Keratinocyte (primary cell): Measurements from ENCODE around the gene GDPD4.

Experiments used
- EZH2 ChIP-seq: IDR thresholded peaks from one replicate; pipeline ENCODE4 v1.6.1; 2012; ENCODE audit warnings: inconsistent platforms, mild to moderate bottlenecking, low read length, moderate library complexity
- TF ChIP-seq, protein P1 (sequence below), 3 experiments: IDR thresholded peaks in 1 of 3; conservative IDR thresholded peaks in 1 of 3; optimal IDR thresholded peaks in 1 of 3; 2 replicates in 2 of 3; 3 replicates in 1 of 3; pipeline versions ENCODE3 to v1.5.1; 2011; ENCODE audit warnings: low read length in 3 of 3, mild to moderate bottlenecking in 3 of 3, moderate library complexity in 2 of 3, control low read depth in 1 of 3, inconsistent platforms in 1 of 3; ENCODE audit not compliant: insufficient read depth in 2 of 3; ENCODE audit errors: extremely low read depth in 1 of 3

DNA sequence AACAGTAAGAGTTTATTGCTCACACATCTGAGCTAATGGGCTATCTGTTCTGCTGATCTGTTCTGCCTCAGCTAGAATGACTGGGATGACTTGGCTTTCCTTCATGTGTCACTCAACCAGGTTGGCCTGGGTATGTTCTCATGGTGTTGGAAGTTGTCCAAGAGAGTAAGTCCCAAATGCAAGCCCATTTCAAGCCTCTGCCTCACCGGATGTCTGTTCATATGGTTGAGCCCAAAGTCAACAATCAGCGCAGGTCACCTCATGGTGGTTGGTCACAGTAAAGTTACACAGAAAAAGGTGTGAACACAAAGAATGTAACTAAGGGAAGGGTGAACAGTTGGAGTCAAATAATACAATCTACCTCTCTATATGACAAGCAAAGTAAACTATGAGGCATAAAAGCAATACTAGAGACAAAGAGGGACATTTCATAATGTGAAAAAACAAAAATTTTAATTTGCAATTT, 1.9 kb downstream of the GDPD4 start:
- TF ChIP-seq, protein P1, sequence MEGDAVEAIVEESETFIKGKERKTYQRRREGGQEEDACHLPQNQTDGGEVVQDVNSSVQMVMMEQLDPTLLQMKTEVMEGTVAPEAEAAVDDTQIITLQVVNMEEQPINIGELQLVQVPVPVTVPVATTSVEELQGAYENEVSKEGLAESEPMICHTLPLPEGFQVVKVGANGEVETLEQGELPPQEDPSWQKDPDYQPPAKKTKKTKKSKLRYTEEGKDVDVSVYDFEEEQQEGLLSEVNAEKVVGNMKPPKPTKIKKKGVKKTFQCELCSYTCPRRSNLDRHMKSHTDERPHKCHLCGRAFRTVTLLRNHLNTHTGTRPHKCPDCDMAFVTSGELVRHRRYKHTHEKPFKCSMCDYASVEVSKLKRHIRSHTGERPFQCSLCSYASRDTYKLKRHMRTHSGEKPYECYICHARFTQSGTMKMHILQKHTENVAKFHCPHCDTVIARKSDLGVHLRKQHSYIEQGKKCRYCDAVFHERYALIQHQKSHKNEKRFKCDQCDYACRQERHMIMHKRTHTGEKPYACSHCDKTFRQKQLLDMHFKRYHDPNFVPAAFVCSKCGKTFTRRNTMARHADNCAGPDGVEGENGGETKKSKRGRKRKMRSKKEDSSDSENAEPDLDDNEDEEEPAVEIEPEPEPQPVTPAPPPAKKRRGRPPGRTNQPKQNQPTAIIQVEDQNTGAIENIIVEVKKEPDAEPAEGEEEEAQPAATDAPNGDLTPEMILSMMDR (optimal IDR thresholded peaks at IDR 0.05 in 1 of 3, IDR thresholded peaks at IDR 0.05 in 1 of 3, conservative IDR thresholded peaks at IDR 0.05 in 1 of 3; ENCODE audit: extremely low read depth in 1 of 3, insufficient read depth in 2 of 3, low read length in 3 of 3) = no peak
- TF ChIP-seq EZH2 = no peak
